H1 (cell line): ENCODE measurements around the gene KNCN. TPM values are rescaled to one million over a fixed set of nuclear protein-coding genes. Genes with fewer than 3 reads are reported as not detected.

ENCODE experiments used
- CTCF ChIA-PET: fragments of 300-600 bp; sonication (Branson Sonifier 250); formaldehyde crosslinking; loops from one replicate; lab custom pipeline; 2021; ENCODE audit not compliant: partially characterized antibody; lab: Charles Lee
- POLR2A ChIA-PET: fragments of 300-600 bp; sonication (Branson Sonifier 250); formaldehyde crosslinking; loops from one replicate; lab custom pipeline; 2021; ENCODE audit warnings: inconsistent platforms; ENCODE audit not compliant: partially characterized antibody; lab: Charles Lee
- DNase-seq, 2 experiments: peaks; one replicate each; pipeline versions ENCODE4 v3.0.0 to v3.0.0-alpha.2; 2010 to 2022; ENCODE audit warnings: low spot score in 2 of 2, low read depth in 1 of 2, mixed read lengths in 1 of 2
- FAIRE-seq: peaks from 2 replicates; lab custom pipeline; 2011; peaks lifted over from hg19 to GRCh38; lab: Jason Lieb, UNC
- H2AFZ ChIP-seq: 2 replicates; pipeline ENCODE4 v1.8.1; 2012; ENCODE audit warnings: low read length, inconsistent platforms
- H2AK5ac ChIP-seq: 2 replicates; pipeline ENCODE4 v1.6.1; 2013; ENCODE audit warnings: low read depth, low read length
- H2BK120ac ChIP-seq: replicated peaks from 2 replicates; pipeline ENCODE3; 2013; ENCODE audit warnings: low read depth, low read length, inconsistent platforms
- H2BK12ac ChIP-seq: 2 replicates; pipeline ENCODE4 v1.6.1; 2013; ENCODE audit warnings: low read depth, low read length
- H2BK15ac ChIP-seq: 2 replicates; pipeline ENCODE4 v1.6.1; 2013; ENCODE audit warnings: low read length
- H2BK20ac ChIP-seq: 2 replicates; pipeline ENCODE4 v1.6.1; 2013; ENCODE audit warnings: low read length
- H2BK5ac ChIP-seq: 2 replicates; pipeline ENCODE4 v1.6.1; 2013; ENCODE audit warnings: low read depth, low read length
- H3K14ac ChIP-seq: 2 replicates; pipeline ENCODE4 v1.6.1; 2013; ENCODE audit warnings: inconsistent platforms; ENCODE audit not compliant: insufficient read length
- H3K18ac ChIP-seq: 2 replicates; pipeline ENCODE4 v1.6.1; 2013; ENCODE audit warnings: low read length; ENCODE audit errors: extremely low read depth
- H3K23ac ChIP-seq: 2 replicates; pipeline ENCODE4 v1.6.1; 2013; ENCODE audit warnings: inconsistent platforms; ENCODE audit not compliant: insufficient read length
- H3K23me2 ChIP-seq: 2 replicates; pipeline ENCODE4 v1.6.1; 2013; ENCODE audit warnings: low read depth, low read length
- H3K27ac ChIP-seq: 2 replicates; pipeline ENCODE4 v1.6.1; 2011; ENCODE audit warnings: low read depth, low read length, inconsistent platforms
- H3K27me3 ChIP-seq, 4 experiments: replicated peaks in 1 of 4; 1 replicate in 1 of 4; 2 replicates in 3 of 4; pipeline versions ENCODE4 v1.6.1 to v1.8.1; 2011 to 2013; ENCODE audit warnings: low read length in 3 of 4, mild to moderate bottlenecking in 3 of 4, inconsistent platforms in 2 of 4, mixed read lengths in 2 of 4, moderate library complexity in 1 of 4; ENCODE audit not compliant: control insufficient read depth in 3 of 4, insufficient read depth in 3 of 4; ENCODE audit errors: extremely low read depth in 1 of 4
- H3K36me3 ChIP-seq, 4 experiments: 2 replicates each; pipeline versions ENCODE4 v1.6.1 to v1.8.1; 2011 to 2013; ENCODE audit warnings: mild to moderate bottlenecking in 4 of 4, low read length in 3 of 4, moderate library complexity in 2 of 4, control low read depth in 1 of 4, inconsistent platforms in 1 of 4; ENCODE audit not compliant: insufficient read depth in 4 of 4, control insufficient read depth in 2 of 4
- H3K4ac ChIP-seq: replicated peaks from 2 replicates; pipeline ENCODE3; 2013; ENCODE audit warnings: low read length, low read depth, mixed read lengths, inconsistent platforms; ENCODE audit not compliant: insufficient read length
- H3K4me1 ChIP-seq, 4 experiments: replicated peaks in 1 of 4; 1 replicate in 1 of 4; 2 replicates in 3 of 4; pipeline versions ENCODE4 v1.6.1 to v1.8.1; 2011 to 2013; ENCODE audit warnings: low read length in 3 of 4, inconsistent platforms in 2 of 4, mixed read lengths in 1 of 4; ENCODE audit not compliant: insufficient read depth in 4 of 4, control insufficient read depth in 3 of 4
- H3K4me2 ChIP-seq, 2 experiments: 2 replicates each; pipeline versions ENCODE4 v1.6.1 to v1.8.1; 2011 to 2013; ENCODE audit warnings: low read depth in 2 of 2, low read length in 2 of 2, control low read depth in 1 of 2, inconsistent platforms in 1 of 2, mild to moderate bottlenecking in 1 of 2; ENCODE audit not compliant: insufficient read depth in 1 of 2
- H3K4me3 ChIP-seq, 4 experiments: fragments of 200-600, 300-600 bp in 1 of 4; sonication (generic), shearing (Covaris generic), sonication (Bioruptor Twin) in 1 of 4; 2 replicates each; pipeline versions ENCODE4 v1.5.1 to v1.8.1; 2011 to 2016; ENCODE audit warnings: low read length in 4 of 4, low read depth in 3 of 4, control low read depth in 2 of 4, inconsistent platforms in 2 of 4, mild to moderate bottlenecking in 2 of 4, mixed read lengths in 1 of 4, moderate library complexity in 1 of 4; ENCODE audit not compliant: insufficient read depth in 2 of 4; ENCODE audit errors: extremely low read depth in 1 of 4
- H3K56ac ChIP-seq: replicated peaks from 2 replicates; pipeline ENCODE3; 2013; ENCODE audit warnings: low read depth, mild to moderate bottlenecking, mixed read lengths, low read length, inconsistent platforms; ENCODE audit not compliant: insufficient read length
- H3K79me1 ChIP-seq: 2 replicates; pipeline ENCODE4 v1.6.1; 2013; ENCODE audit warnings: low read depth, low read length, control low read depth
- H3K79me2 ChIP-seq, 2 experiments: 2 replicates each; pipeline versions ENCODE4 v1.6.1 to v1.8.1; 2012 to 2013; ENCODE audit warnings: low read length in 2 of 2, mild to moderate bottlenecking in 2 of 2, inconsistent platforms in 1 of 2; ENCODE audit not compliant: insufficient read depth in 2 of 2, control insufficient read depth in 1 of 2
- H3K9ac ChIP-seq, 4 experiments: replicated peaks in 1 of 4; 1 replicate in 1 of 4; 2 replicates in 3 of 4; pipeline versions ENCODE4 v1.6.1 to v1.8.1; 2011 to 2013; ENCODE audit warnings: low read depth in 3 of 4, low read length in 3 of 4, control low read depth in 2 of 4, mild to moderate bottlenecking in 2 of 4, moderate library complexity in 2 of 4, inconsistent platforms in 1 of 4; ENCODE audit errors: extremely low read depth in 1 of 4
- H3K9me3 ChIP-seq, 2 experiments: 2 replicates each; pipeline versions ENCODE4 v1.6.1 to v1.8.1; 2012 to 2013; ENCODE audit warnings: mild to moderate bottlenecking in 2 of 2, moderate library complexity in 2 of 2, control low read depth in 1 of 2, inconsistent platforms in 1 of 2, low read depth in 1 of 2, low read length in 1 of 2, mixed read lengths in 1 of 2; ENCODE audit not compliant: insufficient read depth in 2 of 2
- H4K20me1 ChIP-seq, 2 experiments: replicated peaks in 1 of 2; 2 replicates each; pipeline versions ENCODE3 to v1.8.1; 2011 to 2013; ENCODE audit warnings: inconsistent platforms in 2 of 2, low read length in 2 of 2, mild to moderate bottlenecking in 1 of 2; ENCODE audit not compliant: insufficient read depth in 2 of 2, control insufficient read depth in 1 of 2
- H4K5ac ChIP-seq: 2 replicates; pipeline ENCODE4 v1.6.1; 2013; ENCODE audit warnings: low read length, low read depth, mixed read lengths, inconsistent platforms; ENCODE audit not compliant: insufficient read length
- H4K8ac ChIP-seq: 2 replicates; pipeline ENCODE4 v1.8.0; 2013; ENCODE audit warnings: mild to moderate bottlenecking, moderate library complexity, low read length, inconsistent platforms; ENCODE audit not compliant: insufficient read depth; ENCODE audit errors: extremely low read depth
- H4K91ac ChIP-seq: replicated peaks from 2 replicates; pipeline ENCODE3; 2013; ENCODE audit warnings: low read length, mixed read lengths, inconsistent platforms; ENCODE audit not compliant: insufficient read length
- CHD2 ChIP-seq: IDR thresholded peaks from 2 replicates; pipeline ENCODE4 v1.6.1; 2012; ENCODE audit warnings: low read length, improper control_type of control experiment
- CTCF ChIP-seq, 3 experiments: IDR thresholded peaks; 1 replicate in 2 of 3; 2 replicates in 1 of 3; pipeline versions ENCODE4 v1.5.1 to v1.6.1; 2011; ENCODE audit warnings: low read length in 3 of 3, mild to moderate bottlenecking in 3 of 3, inconsistent platforms in 2 of 3, low read depth in 1 of 3, moderate library complexity in 1 of 3; ENCODE audit not compliant: insufficient read depth in 1 of 3; ENCODE audit errors: control extremely low read depth in 1 of 3
- GABPA ChIP-seq: IDR thresholded peaks from 2 replicates; pipeline ENCODE4 v1.6.1; 2011; ENCODE audit warnings: mild to moderate bottlenecking, low read length, moderate library complexity, borderline replicate concordance; ENCODE audit not compliant: insufficient read depth
- JUN ChIP-seq: IDR thresholded peaks from 2 replicates; pipeline ENCODE4 v1.6.1; 2011; ENCODE audit warnings: low read depth, mild to moderate bottlenecking, improper control_type of control experiment, low read length
- KDM1A ChIP-seq: fragments of 200-600, 300-600 bp; sonication (generic); IDR thresholded peaks from 2 replicates; pipeline ENCODE4 v1.7.1; 2016; ENCODE audit warnings: mild to moderate bottlenecking, low read length, borderline replicate concordance
- RFX5 ChIP-seq: IDR thresholded peaks from 2 replicates; pipeline ENCODE4 v1.6.1; 2011; ENCODE audit warnings: low read depth, low read length, improper control_type of control experiment, borderline replicate concordance
- TCF12 ChIP-seq: IDR thresholded peaks from 2 replicates; pipeline ENCODE4 v1.6.1; 2011; ENCODE audit warnings: low read depth, mild to moderate bottlenecking, low read length
- WGBS, 2 experiments: shearing (Covaris generic) in 1 of 2; methylation state at CpG; one replicate each; pipeline versions ENCODE4 v1.1.6 to v1.1.7; 2013 to 2015; ENCODE audit warnings: low lambda C conversion rate in 2 of 2, mixed read lengths in 2 of 2, inconsistent platforms in 1 of 2, low coverage in 1 of 2, missing lambda C conversion rate in 1 of 2; ENCODE audit not compliant: insufficient replicate concordance in 2 of 2, insufficient coverage in 1 of 2, insufficient read length in 1 of 2; ENCODE audit errors: extremely low coverage in 1 of 2, missing lambda C conversion rate in 1 of 2; 5-methylcytosine and 5-hydroxymethylcytosine counted together
- polyA plus RNA-seq, 7 experiments: library from polyadenylated mRNA; depleted of rRNA in 3 of 7; stranded (reverse) in 5 of 7; unstranded in 2 of 7; fragments of >200 nt in 5 of 7; fragments of 200-250 nt in 2 of 7; gene quantifications; 1 replicate in 5 of 7; 2 replicates in 1 of 7; 4 replicates in 1 of 7; pipeline versions ENCODE4 v1.2.1 to v1.2.3, GENCODE V29; 2011 to 2013; ENCODE audit warnings: missing spikeins in 2 of 7, mixed read lengths in 2 of 7
- total RNA-seq: library from RNA; stranded (reverse); fragmentation: NEBNext Ultra II Directional; extraction: Animal tissue kit (Norgen Biotek cat#: 25700); gene quantifications from 2 replicates; pipeline ENCODE4 v1.2.1, GENCODE V29; 2021

KNCN gene
- total and polyA plus RNA-seq, 2 of the 8 experiments (the other 6 are each of a cell fraction or from before 2014, with no cell fraction given) = not detected

DNA sequence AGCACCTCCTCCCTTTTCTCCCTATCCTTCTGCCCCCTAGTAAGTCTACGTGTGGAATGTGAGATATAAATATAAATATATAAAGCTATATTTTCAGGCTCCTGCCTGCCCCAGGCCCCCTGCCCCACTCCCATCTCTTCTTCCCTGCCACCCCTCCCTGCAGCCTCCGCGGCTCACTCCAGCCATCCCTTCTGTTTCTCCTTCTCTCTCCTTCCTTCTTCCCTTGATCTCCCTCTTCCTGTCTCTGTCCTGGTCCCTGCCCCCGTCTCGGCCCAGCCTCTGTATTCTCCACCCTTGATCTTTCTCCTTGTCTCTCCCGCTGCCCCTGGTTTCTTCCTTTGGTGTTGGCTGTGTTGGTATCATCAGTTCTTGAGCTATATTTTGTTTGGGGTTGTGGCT, 38.7 kb downstream of the KNCN start:
- Histone ChIP-seq H3K14ac (no peak overlapping the region), H3K9ac (no peak overlapping the region), H3K23ac (no peak overlapping the region), H4K5ac (no peak overlapping the region), H3K36me3 (no peaks in the 10 kb centered on the region), H2BK120ac (no peak overlapping the region), H4K8ac (no peak overlapping the region), H3K18ac (no peak overlapping the region), H3K27me3 (peaks cover 0 to 23% (median 6%) of the 10 kb centered on the region in 4 experiments; a peak in 3 of 7 replicates), H2AFZ (no peak overlapping the region), H3K9me3 (no peaks in the 10 kb centered on the region), H3K4me2 (no peak overlapping the region), H3K4ac (no peak overlapping the region), H3K56ac (no peak overlapping the region), H2BK15ac (no peak overlapping the region), H2AK5ac (no peak overlapping the region), H2BK5ac (no peak overlapping the region), H3K27ac (no peak overlapping the region), H2BK12ac (no peak overlapping the region), H4K20me1 (peaks cover 0 to 2% of the 10 kb centered on the region in 2 experiments), H3K4me3 (no peak overlapping the region), H3K79me1 (no peaks in the 10 kb centered on the region), H3K4me1 (peaks cover 9 to 32% (median 16%) of the 10 kb centered on the region in 4 experiments), H4K91ac (no peak overlapping the region), H2BK20ac (no peak overlapping the region), H3K23me2 (no peaks in the 10 kb centered on the region), H3K79me2 (no peaks in the 10 kb centered on the region)
- POLR2A ChIA-PET = no interaction called here
- CTCF ChIA-PET = interaction anchor here (1.3 to 18.9 kb wide), 7 partner anchors 9 to 66 kb away, joined by 3 to 287 read pairs (median 9); partner anchors contain the start of gene DMBX1
- no peak for DNase-seq
- WGBS, 2 experiments = 74% methylated on average over 6 of the region's 6 CpGs; no CpG with 5 or more reads in 1 of the 2 experiments
- FAIRE-seq = no peak
- no peak for TF ChIP-seq CHD2
- TF ChIP-seq CTCF (IDR thresholded peaks at IDR 0.05; ENCODE audit: control extremely low read depth in 1 of 3, insufficient read depth in 1 of 3, low read depth in 1 of 3, low read length in 3 of 3) = no peak
- TF ChIP-seq RFX5 = no peak
- TF ChIP-seq JUN = no peak
- TF ChIP-seq TCF12 = no peak
- TF ChIP-seq GABPA = no peak
- TF ChIP-seq KDM1A = no peak
